D721Med (cell line): Measurements from ENCODE around the gene CD200.

Source experiments
- DNase-seq: peaks from one replicate; pipeline ENCODE4 v3.0.0; 2011; ENCODE audit warnings: low spot score; ENCODE audit not compliant: insufficient read length
- FAIRE-seq: peaks from 2 replicates; lab custom pipeline; 2011; peaks lifted over from hg19 to GRCh38; lab: Jason Lieb, UNC
- TF ChIP-seq, protein P1 (sequence below): IDR thresholded peaks from 2 replicates; pipeline ENCODE4 v1.5.1; 2012; ENCODE audit warnings: mild to moderate bottlenecking, control low read depth; ENCODE audit not compliant: insufficient read depth; ENCODE audit errors: missing control alignments

Gene CD200

GRCh38 chr3:112331851-112332250 lies 1.1 kb upstream of the CD200 start:
- FAIRE-seq (no peak), DNase-seq (no peak)
- TF ChIP-seq, protein P1, sequence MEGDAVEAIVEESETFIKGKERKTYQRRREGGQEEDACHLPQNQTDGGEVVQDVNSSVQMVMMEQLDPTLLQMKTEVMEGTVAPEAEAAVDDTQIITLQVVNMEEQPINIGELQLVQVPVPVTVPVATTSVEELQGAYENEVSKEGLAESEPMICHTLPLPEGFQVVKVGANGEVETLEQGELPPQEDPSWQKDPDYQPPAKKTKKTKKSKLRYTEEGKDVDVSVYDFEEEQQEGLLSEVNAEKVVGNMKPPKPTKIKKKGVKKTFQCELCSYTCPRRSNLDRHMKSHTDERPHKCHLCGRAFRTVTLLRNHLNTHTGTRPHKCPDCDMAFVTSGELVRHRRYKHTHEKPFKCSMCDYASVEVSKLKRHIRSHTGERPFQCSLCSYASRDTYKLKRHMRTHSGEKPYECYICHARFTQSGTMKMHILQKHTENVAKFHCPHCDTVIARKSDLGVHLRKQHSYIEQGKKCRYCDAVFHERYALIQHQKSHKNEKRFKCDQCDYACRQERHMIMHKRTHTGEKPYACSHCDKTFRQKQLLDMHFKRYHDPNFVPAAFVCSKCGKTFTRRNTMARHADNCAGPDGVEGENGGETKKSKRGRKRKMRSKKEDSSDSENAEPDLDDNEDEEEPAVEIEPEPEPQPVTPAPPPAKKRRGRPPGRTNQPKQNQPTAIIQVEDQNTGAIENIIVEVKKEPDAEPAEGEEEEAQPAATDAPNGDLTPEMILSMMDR, result no peak

DNA sequence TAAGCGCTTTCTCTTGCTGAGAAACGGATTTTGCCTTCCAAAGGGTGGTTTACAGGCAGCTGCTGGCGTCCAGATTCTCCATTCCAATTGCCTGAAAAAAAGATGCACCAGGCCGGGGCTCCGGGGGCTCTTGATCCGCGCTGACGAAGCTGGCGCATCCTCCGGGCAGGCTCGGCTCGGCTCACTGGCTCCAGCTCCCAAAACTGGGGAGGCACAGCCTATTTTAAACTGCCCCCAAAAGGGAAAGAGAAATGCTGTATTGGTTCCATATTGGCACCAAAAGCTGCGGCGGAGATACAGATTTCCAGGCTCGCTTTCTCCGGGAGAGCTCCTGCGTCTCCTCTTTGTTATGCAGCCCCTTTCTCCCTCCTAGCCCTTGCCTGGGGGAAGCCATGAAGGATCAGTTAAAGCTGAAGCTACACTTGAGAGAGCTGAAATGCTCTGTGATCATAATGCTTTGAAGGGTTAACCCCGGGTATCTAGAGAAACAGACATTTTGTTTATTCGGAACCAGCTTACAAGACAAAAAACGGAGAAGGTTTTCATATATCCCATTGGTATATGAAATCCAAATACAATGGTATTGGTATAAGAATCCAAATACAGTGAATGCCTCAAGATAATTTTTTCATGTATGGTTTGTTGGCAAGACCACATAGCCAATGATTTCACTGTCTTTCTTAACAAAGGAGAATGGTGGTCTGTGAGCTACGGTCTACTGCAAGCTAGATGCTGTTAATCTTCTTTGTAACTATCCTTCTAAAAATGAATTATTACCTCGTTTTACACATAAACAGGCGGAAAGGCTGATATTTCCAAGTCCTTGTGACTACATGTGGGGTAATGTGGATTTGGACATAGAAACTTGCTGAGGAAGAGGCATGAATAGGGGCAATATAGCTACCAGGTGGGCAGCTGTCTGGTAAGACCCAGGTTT lies 693 bp downstream of the CD200 start:
- FAIRE-seq, result peak; percentile 6
- no peak for DNase-seq

GRCh38 chr3:112334691-112335433 lies 1.9 kb downstream of the CD200 start:
- TF ChIP-seq, protein P1, result no peak
- DNase-seq (no peak), FAIRE-seq (no peak)

More for the DNA sequence above, 693 bp downstream of the CD200 start:
- TF ChIP-seq, protein P1, result no peak

- FAIRE-seq, result no peak
- TF ChIP-seq, protein P1, result no peak
- no peak for DNase-seq
Observed at GRCh38 chr3:112335434-112335781, 2.5 kb downstream of the CD200 start.

GRCh38 chr3:112338021-112338726 lies 5.2 kb downstream of the CD200 start:
- FAIRE-seq (no peak), DNase-seq (no peak)
- TF ChIP-seq, protein P1, result no peak

- no peak for DNase-seq
- no peak for FAIRE-seq
- TF ChIP-seq, protein P1, result no peak
Observed at GRCh38 chr3:112338727-112339056, 5.7 kb downstream of the CD200 start.
